Inferior parietal cortex (tissue), 1 donor: ENCODE data around the gene FBXO7.
"Not testable (repeated sequence)": the region's sequence is repeated elsewhere in the genome, so short reads cannot be mapped to it uniquely, and the experiment has no call there.

Source experiments
- DNase-seq: peaks from one replicate; pipeline ENCODE4 v3.0.0-alpha.2; 2016; ENCODE audit errors: extremely low spot score

FBXO7 gene

DNA sequence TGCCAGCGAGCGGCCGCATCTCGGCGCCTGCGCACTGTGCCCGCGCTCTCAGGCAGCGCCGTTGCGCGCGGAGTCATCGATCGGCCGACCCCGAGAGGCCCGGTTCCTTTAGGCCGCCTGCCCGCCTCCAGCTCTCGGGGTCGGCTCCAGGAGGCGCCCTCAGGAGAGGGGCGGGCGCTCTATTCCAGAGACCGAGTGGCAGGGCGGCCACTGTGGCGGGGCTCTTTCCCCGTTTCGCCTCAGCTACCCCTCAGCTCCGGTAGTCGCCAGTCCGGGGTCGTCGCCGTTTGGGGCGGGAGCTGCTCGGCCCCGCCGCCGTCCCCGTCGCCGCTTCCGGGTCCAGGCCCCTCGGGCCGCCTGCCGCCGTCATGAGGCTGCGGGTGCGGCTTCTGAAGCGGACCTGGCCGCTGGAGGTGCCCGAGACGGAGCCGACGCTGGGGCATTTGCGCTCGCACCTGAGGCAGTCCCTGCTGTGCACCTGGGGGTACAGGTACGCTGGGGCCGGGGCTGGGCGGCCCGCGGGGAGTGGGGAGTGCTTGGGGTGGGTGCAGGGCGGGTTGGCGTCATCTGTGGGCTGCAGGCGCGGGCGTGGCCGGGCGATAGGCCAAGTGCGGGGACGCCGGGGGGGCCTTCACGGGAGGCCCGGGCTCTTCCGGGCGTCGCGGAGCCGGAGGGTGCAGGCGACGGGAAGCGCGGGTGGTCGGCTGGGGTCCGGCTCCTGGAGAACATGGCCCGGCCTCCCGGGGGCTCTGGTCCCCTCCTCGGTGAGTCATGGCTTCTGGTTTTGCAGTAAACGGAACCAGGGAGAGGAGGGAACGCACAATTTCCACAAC is at the start of gene FBXO7:
FBXO7 (plus strand) TSS at position 177 of the 833 bp plus-strand sequence; CDS start at position 369, 192 bp downstream.
- peak; percentile 91 for DNase-seq

DNA sequence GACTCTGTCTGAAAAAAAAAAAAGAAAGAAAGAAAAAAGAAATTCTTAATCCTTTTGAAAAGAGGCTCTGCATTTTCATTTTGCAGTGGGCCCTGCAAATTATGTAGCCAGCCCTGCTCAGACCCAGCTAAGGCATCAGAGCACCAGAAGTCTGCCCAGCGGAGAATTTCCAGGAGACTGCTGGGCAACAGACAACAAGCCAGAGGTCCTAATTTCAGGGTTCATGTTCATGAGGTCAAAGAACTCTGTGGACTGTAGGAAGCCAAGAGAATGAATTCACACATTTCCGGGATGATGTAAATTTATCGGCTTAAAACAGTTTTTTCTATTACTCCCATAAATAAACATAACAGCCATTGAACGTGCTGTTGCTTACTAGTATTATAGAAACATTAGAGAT is 47.7 kb upstream of the FBXO7 start:
- no peak for DNase-seq

DNA sequence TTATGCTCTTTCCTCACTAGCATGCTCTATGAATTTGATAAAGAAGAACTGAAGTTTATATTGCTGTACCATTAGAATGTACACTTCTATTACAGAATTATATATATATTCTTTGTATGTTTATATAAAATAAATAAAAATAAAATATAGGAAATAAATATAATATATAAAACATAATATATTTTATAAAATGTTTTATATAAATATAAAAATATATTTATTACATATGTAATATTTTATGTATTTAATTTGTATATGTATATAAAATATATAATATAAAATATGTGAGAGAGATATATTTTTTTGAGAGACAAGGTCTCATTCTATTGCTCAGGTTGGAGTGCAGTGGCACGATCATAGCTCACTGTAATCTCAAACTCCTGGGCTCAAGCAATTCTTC is 44.3 kb upstream of the FBXO7 start:
- DNase-seq: no peak

DNA sequence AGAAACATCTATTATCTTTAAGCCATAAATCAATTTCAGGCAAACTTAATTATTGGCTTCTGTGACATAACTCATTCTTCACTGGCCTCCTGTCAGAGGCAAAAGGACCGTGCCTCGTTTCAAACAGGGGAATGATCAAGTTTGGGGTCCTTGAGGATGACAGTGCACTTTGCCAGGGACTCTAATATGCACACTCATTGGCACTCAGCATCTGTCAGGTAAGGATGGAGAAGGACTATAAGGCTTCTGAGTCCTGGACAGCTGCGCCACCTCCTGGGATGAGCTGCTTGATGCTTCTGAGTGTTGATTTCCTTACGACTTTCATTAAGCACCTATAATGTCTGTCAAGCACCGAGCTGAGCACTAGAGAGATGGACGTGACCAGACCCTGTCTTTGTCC is 30.5 kb upstream of the FBXO7 start:
- DNase-seq: no peak

DNA sequence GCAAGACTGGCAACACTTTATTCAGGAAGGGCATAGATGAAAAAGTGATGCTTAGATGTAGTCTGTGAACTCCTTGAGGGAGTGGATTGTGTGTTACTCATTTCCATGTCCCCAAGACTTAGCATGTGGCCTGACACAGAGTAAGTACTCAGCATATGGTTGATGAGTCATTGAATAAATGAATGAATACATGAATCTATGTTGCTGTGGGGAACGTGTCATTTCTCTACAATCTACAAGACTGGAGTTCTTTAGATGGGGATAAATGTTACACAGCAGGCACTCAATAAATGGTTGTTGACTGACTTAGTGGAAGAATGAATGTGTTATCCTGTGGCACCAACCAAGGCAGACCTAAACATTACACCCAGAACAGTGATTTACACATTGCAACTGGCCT is 28.3 kb upstream of the FBXO7 start:
- no peak for DNase-seq

DNA sequence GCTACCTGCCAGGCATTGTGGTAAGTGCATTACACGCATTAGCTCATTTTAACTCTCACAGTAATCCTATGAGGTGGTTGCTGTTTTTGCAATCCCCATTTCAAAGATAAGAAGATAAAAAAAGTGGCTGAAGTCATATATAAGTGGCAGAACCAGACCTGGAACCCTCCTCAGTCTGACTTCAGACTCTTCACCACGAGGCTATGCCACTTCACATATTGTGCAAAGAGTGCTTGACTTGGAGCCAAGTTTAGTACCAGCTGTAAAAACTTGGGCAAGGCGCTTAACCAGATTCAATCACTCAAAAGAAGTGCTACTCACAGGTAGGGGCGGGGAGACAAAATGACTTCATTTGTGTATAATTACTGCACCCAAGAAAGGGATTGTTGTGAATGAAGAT is 25.6 kb upstream of the FBXO7 start:
- DNase-seq: no peak

DNA sequence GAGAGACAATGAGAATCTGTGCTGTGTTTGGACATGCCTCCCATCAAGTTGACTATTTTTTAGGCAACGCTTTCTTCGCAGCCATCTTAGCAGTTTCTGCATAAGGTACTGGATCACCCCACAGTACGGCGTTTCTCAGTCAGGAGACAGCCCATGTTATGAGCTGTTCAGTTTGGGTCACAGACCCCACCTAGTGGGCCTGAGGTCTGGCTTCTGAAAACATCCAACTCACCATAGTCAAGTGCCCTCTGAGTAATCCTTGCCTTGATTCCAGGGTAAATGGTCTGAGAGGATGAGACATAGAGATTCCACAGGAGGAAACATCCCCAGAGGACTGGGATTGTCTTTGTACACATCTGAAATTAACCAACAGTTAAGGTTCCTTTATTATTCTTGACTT is 17.6 kb upstream of the FBXO7 start:
- no peak for DNase-seq

DNA sequence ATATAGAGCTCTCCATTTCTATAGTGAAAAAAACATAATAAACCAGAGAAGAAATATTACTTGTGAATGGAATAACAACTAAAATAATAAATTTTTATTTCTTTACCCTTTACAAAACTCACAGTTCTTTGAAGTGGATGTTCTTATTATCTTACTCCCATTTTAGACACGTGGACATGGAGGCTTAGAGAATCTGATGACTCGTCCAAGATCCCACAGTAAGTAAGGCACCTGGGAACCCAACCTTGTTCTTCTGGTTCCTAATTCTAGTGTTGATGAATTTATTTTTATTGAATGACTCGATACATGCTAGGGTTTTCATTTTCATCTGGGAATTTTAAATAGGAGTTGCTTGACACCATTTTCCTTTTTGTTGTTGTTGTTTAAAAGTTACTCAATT is 12.2 kb upstream of the FBXO7 start:
- DNase-seq: no peak

DNA sequence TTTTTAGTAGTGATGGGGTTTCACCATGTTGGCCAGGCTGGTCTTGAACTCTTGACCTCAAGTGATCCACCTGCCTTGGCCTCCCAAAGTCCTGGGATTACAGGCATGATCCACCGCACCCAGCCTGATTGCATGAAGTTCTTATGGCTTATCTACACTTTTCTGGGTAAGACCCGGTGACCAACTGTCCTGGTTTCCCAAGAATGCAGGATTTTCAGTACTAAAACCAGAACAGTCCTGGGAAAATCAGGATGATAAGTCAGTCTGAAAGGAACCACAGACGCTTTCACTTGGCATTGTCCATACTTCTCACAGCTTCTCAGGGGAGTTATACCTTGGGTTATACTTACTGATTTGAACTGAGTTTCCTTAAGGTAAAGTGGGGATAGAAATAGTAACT is 8.9 kb upstream of the FBXO7 start:
- DNase-seq: no peak

DNA sequence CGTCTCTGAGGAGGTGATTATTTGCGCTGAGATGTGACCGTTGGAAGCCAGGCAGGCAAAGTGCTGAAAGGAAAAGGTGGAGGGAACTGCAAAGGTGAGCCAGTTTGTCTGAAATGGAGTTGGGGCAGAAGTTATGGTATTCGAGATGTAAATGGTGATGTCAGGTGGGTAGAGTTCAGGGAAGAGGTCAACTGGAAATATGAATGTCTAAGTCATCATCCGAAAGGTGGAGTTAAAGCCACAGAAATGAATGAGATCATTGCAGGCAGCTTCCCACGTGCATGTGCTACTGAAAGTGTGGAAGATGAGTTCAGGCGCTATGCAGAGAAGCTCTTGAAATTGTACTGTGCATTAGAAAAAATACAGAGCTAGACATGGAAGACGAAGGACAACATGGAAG is 8.1 kb upstream of the FBXO7 start:
- DNase-seq: no peak

DNA sequence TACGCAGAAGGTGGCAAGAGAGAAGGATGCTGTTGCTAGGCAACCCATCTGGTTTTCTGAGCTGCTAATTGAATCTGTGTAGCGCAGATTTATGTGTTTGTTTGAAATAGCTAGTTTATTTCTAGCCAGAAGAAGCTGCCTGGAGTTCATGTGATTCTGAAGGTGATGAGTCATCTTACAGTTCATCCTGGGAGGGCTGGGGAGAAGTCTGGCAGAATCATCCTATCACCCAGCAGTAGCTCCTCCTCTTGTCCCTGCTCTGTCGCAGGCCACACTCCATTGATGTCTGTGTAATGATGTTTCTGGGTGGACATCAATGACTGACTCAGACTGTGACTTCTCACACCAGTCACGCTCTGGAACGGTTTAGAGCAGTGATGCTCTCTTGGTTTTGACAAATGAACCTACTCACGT is 4.8 kb upstream of the FBXO7 start:
- DNase-seq: peak; percentile 78

DNA sequence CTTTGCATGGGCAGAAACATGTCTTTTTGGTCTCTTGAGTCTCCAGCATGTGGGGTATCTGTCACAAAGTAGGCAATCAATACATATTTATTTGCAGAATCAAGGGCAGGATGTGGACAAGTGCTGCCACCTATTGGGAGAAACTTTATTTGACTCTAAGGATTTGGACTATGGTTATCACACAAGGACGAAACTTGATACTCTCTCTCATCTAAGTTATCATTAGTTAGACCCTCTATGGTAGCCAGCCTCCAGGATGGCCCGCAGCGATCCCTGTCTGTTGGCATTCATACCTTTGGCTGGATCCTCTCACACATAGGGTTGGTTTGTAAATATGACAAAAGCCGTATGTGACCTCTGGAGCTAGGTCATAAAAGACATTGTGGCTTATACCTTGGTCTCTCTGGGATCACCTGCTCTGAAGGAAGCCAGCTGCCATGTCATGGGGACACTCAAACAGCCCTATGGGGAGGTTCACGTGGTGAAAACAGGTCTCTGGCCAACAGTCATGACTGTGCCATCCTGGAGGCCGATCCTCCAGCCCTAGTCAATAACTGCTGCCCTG is 1.1 kb upstream of the FBXO7 start:
- DNase-seq: peak; percentile 89

DNA sequence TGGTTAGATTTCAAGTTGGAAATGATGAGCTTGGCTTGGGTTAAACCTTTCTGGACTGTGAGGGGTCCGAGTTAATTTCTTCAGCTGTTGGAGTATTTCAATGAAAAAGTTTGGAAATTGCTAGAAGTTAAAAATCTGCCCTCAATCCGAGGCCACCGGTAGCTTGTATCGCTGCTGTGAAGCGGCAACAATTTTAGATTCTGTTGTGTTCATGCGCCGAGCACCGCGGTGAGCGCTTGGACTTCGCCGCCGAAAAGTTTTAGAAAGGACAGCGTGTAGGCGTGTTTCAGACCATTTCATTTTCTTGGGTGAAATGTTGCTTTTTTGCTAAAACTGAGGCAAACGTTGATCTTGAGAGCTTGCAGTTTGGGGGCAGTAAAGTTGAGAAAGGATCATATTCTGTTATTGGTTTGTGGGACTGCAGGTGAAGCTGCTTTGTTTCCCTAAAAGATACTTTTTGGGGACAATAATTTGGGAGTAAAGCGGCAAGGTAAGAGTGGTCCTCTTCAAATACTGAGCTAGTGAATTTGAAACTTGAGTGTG is 928 bp downstream of the FBXO7 start:
- peak; percentile 68 for DNase-seq

DNA sequence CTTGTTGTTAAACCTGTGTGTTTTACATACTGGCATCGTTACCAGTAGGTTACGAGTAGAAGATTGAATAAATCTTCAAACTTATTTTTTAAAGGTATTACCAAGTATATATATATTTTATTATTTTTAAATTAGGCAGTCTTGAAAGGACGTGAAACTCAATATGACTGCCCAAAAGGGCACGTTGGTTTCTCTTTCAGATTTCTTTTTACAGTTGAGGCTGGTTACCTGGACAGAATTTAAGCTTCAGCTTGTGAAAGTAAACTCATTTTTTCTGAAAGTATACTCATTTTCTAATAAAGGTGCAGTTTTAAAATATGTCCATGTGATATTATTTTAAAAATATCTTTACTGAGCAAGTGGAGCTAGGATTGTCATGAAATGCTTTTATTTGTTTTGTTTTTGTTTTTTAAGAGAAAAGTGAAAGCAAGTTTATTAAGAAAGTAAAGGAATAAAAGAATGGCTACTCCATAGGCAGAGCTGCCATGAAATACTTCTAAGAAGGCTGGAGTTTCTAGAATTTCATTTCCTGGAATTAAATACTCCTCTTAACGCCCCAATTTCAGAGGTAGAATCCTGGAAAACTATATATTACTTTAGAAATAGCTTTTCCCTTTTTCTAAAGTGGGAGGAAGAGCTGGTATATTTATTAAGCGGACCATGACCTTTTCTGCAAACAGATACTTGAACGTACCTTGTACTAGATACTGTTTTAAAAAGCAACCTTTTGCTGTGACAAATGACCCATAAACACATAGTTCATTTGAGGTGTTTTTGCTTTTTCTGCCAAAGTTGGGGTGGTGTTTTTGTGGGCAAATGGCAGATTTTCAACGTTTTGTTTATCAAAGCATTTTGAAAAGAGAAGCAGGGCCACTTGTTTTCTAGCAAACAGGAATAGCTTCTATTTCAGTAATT is 1.9 kb downstream of the FBXO7 start:
- no peak for DNase-seq

DNA sequence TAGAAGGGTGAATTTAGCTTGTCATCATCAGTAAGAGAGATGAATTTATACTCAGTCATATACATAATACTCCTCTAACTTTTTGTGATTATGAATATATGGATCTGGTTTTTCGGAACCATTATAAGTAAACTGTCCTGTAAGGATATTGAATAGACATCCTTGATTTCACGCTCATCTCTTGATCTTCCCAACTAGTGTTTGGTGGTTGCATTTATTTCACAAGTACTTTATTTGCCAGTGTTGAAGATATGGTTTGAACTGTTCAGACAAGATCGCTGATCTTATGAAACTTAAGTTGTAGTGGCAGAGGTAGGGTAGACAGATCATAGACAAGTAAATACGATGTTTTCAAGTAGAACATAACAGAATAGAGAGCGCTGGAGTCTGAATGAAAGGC is 3.0 kb downstream of the FBXO7 start:
- DNase-seq: no peak

DNA sequence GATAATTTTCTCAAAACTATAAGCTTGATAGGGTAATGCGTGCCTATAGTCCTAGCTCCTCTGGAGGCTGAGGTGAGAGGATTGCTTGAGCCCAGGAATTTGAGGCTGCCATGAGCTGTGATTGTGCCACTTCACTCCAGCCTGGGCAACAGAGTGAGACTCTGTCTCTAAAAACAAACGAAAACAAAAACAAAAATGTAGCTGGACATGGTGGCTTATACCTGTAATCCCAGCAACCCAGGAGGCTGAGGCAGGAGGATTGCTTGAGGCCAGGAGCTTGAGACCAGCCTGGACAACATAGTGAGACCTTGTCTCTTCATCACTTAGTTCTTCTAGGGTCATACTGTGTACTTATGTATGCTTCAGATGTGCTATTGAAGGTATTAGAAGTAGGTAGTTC is 3.9 kb downstream of the FBXO7 start:
- DNase-seq: not testable (repeated sequence)

DNA sequence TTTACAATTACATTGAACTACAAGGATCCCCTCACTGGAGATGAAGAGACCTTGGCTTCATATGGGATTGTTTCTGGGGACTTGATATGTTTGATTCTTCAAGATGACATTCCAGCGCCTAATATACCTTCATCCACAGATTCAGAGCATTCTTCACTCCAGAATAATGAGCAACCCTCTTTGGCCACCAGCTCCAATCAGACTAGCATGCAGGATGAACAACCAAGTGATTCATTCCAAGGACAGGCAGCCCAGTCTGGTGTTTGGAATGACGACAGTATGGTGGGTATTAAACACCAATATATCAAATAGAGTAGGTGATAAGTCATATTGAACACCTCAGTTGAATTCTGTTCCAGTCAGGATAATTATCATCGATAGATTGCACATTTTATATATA is 4.4 kb downstream of the FBXO7 start:
- no peak for DNase-seq

DNA sequence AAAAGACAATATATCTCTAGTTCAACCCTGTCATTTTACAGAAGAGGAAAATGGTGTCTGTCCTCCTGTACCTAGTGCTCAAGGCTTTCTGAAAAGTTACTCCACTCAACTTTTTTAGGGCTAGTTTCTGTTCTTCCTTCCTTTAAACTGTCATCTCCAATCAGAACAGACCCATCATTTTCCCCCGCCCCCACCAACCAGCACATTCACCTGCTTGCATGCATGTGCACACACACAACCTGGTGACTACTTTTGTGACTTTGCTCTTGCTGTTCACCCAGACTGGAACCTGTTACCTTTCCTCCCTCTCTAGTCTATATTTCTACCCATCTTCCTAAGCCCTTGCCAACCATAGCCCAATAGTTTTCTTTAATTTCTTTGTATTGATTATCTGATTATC is 5.6 kb downstream of the FBXO7 start:
- no peak for DNase-seq

DNA sequence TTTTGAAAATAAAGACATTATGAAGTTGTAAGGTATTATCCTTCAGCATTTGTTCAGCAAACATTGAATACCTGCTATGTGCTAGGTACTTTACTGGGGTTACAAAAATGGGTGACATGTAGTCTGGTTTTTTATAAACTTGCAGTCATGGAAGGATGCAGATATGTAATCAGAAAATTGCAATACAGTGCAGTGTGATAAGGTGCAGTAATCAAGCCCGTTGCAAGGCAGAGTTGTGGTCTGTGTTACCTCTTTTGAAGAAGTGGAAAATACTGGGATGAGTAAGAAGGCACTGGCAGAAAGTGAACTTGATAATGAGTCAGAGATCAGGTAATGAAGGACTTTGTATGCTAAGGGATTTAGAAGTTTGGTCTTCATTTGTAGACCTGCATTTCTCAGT is 8.1 kb downstream of the FBXO7 start:
- DNase-seq: no peak

DNA sequence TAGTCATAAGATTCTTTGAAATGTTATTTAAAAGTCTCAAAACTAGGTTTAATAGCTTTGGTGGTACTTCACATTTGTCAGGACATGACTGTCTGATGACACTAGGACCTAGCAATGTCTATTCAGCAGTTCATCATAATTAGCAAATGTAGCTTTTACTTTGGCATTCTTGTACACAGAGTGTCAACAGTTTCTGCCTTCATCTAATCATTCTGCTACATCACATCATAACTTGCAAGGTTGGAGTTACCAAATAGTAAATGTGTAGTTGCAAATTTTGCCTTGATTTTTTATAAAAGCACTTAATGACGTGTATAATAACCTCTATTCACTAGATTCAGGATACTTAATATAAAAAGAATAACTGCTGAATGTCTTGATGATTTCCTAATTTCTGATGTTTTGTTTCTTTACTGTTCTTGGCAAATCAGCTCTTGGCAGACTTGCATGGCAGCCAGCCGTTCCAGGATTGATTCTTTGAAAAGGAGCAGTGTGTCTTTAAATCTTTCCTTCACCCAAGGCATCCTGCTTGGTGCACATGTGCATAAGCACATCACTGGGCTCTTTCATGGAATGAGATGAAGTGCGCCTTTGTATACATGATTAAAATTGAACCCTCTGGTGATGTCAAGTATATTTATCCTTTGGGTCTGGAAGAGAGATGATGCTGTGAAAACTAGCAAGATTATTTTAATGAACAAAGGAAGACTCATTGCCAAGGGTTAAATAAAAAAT is 12.2 kb downstream of the FBXO7 start:
- DNase-seq: peak; percentile 72

DNA sequence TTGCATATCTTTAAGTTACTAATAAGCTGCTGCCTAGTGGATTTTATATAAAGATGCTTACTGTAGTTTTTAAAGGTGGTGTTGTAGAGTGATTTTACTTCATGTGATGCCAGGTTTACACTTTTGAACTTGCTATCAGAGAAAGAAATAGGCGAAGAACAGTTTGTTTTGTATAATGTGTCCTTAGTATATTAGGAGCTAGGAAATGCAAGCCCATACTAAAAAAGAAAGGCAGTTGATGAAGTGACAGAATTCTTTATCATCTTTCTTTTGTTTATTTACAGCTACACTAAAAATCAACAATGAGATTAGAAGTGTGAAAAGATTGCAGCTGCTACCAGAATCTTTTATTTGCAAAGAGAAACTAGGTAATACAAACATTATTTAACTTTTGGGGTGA is 12.8 kb downstream of the FBXO7 start:
- DNase-seq: no peak

DNA sequence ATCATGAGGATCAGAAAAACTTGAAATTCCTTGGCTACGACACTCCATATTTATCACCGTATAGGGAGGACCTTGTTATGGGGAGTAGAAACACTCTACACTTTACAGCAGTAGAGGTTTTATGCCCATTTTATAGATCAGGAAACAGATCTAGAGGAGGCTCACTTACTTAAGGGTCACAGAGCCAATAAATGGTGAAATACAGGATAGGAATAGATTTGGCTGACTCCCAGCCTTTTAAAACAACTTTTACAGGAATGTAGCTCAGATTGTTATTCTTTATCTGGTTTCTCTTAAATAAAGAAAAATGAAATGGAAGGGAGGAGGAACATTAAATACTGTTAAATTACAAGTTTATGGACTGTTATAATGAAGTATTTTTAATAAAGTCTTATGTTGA is 14.8 kb downstream of the FBXO7 start:
- no peak for DNase-seq
